ENCODE measurements around the gene TOGARAM2.

TOGARAM2 gene

GRCh38 chr2:29024882-29025430 is 43.9 kb downstream of the TOGARAM2 start:
- DNase-seq = no peak

DNA sequence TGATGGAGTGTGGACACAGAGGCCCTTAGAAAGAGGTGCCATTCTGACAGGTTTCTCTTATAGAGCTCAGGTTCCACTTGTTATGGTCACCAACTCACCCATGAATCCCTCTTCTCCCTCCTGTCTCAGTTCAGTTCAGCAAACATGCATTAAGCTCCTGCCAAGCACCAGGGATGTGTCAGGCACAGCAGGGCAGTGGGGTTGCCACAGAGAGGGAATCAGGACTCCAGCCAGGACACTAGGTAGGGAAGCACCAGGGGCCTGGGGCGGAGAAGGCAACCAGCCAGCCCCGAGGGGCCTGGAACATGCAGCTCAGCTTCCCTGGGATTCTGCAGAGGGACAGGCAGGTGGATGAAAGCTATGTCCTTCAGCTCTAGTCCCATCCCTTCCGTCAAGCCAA is 44.6 kb downstream of the TOGARAM2 start:
- no peak for DNase-seq

GRCh38 chr2:29031046-29031445 is 49.9 kb downstream of the TOGARAM2 start:
- DNase-seq = no peak

GRCh38 chr2:29032189-29032588 is 51.1 kb downstream of the TOGARAM2 start:
- DNase-seq = no peak

DNA sequence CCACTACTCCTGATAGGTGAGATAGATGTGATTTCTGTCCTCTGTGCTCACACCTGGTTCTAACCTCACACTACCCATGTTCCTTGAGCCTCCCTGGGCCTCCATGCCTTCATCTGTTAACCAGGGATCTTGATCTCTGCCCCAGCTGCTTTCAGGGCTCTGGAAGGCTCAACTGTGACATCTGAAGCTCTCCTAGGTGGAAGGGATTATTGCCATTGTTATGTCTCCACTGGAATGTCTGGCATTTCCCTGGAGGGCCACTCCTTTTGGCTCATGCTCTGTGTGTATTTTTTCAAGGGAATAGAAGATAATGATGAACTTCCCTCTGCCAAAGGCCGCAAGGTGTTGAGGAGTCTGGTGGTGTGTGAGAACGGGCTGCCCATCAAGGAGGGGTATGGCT is 52.1 kb downstream of the TOGARAM2 start:
- DNase-seq = no peak

DNA sequence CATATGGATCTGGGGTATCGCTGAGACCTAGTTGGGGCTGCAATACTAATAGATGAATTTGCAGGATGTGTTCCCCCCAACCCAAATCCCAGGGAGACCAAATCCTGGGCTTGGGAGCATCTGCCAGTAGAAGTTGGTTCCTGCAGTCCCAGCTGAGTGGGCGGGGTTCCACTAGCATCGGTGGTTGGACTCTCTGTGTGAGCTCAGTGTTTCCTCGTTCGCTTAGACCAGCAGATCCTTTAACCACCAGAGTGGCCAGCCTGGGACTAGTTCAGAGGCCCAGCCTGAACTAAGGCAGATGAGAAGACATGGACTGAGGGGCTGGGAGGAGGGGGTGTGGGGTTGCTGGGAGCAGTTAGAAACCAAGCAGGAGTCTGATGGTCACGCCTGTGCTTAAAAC is 52.6 kb downstream of the TOGARAM2 start:
- DNase-seq = no peak

DNA sequence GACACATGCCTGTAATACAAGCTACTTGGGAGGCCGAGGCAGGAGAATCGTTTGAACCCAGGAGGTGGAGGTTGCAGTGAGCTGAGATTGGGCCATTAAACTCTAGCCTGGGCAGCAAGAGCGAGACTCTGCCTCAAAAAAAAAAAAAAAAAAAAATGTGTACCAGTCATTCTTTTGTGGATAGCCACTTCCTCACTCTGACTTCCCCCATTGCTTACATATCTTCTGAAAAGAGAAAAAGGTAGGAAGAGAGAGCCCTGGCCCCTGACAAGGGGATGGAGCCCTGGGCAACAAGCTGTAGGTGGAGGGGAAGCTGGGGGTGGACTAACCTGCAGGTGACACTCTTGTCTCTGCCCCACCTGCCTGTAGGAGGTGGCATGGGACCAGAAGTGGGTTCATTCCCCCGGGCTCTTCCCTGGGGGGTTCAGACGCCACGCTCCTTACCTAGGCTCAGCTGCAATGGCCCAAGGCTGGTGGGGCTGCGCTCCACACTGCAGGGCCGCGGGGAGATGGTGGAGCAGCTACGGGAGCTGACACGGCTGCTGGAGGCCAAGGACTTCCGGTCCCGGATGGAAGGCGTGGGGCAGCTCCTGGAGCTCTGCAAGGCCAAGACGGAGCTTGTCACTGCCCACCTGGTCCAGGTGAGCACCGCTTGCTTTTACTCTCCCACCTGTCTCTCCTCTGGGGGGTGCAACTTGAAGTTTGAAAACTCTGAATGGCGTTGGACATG is 54.1 kb downstream of the TOGARAM2 start:
- DNase-seq = no peak

GRCh38 chr2:29039718-29040480 is 58.8 kb downstream of the TOGARAM2 start:
- DNase-seq = no peak

GRCh38 chr2:29040552-29040951 is 59.5 kb downstream of the TOGARAM2 start:
- DNase-seq = no peak

DNA sequence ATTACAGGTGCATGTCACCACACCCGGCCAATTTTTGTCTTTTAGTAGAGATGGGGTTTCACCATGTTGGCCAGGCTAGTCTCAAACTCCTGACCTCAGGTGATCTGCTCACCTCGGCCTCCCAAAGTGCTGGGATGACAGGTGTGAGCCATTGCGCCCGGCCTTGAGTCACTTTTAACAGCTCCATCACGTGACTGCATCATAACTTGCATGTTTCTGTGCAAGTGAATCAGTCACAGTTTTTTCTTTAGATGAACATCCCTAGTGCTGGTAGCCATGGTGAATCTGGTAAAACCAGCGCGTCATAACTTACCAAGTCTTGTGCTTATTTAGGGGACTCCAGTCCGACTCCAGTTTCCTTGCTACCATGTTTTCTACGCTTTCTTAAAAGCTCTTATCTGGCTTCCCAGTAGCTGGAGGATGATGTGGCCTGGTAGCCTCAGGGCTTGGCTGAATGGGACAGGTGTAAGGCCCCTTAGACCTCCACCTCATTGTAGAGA is 60.1 kb downstream of the TOGARAM2 start:
- no peak for DNase-seq

DNA sequence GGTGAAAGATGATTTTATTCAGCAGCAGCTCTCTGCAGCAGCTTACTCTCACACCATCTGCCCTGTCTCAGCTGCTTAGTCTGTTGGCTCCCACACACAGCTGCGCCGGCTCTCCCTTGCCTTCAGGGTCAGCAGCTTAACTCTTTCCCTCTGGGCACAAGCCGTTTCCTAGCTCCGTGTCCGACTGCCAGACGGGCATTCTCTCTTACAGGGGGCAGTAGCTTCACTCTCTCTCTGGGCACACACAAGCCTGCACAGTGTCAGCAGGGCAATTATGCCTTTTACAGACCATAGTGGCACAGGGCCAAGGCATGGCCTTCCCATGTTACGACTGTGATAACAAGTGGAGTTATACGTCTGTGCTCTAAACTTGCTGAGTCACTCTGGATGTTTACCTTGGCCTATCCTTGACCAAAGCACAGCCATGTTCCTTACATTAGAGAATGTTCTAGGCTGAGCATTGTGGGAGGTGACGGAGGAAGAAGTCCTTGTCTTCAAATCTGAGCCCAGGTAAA is 61.5 kb downstream of the TOGARAM2 start:
- peak; percentile 82 for DNase-seq

GRCh38 chr2:29044459-29044858 is 63.4 kb downstream of the TOGARAM2 start:
- no peak for DNase-seq

DNA sequence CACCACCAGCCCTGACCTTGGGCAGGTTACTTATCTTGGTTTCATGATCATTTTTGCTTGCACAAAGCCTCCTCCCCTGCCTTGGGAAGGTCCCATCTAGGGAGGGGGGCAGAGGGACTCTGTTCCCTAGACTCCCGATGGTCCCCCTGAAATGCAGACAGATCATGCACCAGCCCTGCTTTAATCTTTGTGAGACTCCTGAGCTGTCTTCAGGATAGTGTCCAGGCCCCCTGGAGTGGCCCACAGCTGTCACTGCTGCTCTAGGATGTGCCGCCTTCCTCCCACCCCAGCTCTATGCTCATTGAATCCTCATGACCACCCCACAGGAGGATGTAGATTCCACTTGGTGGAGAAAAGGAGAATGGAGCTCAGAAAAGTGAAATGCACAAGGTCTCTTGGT is 65.2 kb downstream of the TOGARAM2 start:
- DNase-seq = no peak

DNA sequence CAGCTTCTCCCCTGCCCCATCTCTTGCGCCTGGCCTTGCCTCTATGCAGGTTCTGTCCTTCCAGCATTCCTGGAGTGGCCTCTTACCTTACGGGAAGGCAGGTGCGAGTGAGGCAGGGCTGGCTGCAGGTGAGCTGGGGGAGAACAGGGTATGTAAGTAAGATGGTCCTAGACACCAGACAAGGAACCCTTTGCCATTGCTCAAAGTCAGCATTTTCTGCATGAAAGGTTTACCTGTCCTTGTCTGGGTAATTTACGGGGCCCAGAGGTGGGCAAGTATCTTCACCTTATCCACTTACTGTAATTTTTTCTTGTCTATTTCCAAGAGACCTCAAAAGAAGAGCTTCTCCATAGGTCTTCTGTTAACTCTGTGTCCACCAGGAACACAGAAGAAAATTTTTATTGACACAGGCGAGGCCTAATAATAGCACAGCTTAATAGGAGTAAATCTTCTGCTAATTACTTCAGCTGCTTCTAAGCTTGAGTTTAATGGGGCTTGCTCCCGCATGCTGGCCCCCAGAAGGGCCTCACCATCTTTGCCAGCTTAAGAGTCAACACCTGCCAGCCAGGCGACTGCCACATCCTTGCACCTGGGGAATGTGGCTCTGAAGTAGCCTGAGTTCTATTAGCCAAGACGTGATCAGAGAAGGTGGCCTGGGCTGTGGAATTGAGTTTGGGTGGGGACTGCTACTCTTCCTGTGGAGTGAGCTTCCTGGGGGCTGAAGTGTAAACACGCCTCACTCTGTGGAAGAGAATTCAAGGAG is 66.2 kb downstream of the TOGARAM2 start:
- no peak for DNase-seq

- no peak for DNase-seq
Observed at GRCh38 chr2:29050591-29050990, 69.5 kb downstream of the TOGARAM2 start.

DNA sequence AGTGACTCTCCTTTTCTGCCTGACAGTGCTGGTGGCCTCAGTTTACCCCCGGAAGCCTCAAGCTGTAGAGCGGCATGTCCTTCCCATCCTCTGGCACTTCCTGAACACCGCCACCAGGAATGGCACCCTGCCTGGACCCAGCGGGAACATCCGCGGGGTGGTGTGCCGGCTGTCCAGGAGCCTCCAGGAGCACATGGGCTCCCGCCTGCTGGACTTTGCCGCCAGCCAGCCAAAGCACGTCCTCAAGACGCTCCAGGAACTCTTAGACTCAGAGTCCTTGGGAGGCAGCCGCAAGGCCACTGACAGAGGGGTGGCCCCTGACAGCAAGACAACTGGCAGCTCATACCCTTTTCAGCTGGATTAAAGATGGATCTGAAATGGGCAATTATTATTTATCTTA is 70.6 kb downstream of the TOGARAM2 start:
- DNase-seq = no peak

DNA sequence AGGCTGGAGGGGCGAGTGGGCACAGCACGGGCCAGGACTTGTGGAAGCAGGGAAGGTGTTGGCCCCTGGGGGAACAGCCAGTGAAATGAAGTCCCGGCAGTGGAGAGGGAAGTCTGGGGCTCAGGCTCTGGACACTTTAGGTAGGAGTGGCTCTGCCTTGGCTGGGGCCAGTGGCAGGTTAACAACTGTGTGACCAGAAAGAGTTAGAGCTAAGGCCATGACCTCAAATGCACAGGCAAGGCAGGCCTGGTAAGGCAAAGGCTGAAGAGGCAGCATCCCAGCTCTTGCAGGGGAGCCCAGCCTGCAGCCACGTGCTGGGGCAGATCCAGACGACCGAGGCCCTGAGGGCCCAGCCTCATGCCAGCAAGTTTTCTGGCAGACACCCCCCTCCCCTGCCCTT is 71.7 kb downstream of the TOGARAM2 start:
- no peak for DNase-seq

DNA sequence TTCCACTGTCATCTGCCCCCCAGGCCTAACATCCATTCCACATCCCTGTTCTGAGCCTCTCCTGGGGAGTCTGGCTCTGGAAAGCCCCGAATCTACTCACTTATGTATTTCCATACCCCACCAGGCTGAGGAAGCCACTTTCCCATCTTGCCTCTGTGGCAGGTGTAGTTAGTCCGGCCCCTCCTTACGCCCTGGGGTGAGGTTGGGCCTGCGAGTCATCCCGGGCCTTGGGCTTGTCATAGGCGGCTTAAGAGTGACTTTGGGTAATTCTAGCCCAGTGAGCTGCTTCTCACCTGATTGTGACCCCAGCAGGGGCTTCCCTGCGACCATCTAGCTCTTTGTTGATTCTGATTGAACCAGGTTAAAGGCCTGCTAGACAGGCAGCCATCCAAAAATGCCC is 72.1 kb downstream of the TOGARAM2 start:
- DNase-seq = no peak

DNA sequence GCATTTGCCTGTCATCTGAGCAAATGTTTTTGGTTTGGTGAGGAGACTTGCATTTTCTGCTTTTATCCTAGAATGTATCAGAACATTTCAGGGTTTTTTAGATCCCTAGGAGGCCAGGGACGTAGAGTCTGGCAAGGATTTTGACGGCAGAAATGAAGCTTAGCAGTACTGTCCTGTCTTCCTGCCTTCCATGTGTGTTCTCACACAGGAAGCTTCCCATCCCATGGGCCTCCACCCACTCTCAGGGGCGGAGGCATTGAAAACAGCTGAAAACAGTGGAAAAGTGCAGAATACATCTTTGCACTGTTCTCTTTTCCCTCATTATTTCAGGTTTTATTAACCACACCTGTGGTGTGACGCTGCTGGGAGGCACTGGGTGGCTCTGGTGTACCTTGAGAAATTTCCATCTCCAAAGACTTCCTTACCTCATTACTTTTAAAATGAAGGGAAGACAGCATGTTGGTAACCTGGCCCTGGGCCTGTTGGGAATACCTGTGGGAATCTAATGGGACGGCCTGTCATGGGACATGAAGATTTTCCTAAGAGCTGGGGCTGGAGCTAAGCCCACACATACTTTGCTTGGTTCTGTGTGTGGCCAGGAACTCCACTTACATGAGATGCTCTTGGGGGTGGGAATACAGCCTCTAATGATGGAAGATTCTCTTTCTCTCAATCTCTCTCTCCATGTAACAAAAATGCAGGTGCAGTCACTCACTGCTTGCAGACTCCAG is 72.7 kb downstream of the TOGARAM2 start:
- no peak for DNase-seq

GRCh38 chr2:29054430-29054829 is 73.3 kb downstream of the TOGARAM2 start:
- no peak for DNase-seq

DNA sequence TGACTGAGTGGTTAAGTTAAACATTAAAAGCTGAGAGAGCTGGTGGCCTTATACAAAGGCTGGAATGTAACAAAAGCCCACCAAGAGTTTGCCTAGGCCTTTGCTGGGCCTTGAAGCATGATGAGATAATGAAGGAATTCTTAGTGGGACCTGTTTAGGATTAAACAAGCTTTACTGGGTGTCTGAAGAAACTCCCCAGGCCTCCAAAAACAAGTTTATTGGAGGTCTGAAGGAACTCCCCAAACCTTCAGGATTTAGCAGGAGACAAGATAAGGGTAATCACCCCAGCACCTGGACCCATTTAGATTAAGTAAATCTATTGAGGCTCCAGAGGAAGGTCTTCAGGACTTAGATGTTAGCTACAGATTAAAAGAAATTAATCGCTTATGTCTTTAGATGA is 74.5 kb downstream of the TOGARAM2 start:
- no peak for DNase-seq

DNA sequence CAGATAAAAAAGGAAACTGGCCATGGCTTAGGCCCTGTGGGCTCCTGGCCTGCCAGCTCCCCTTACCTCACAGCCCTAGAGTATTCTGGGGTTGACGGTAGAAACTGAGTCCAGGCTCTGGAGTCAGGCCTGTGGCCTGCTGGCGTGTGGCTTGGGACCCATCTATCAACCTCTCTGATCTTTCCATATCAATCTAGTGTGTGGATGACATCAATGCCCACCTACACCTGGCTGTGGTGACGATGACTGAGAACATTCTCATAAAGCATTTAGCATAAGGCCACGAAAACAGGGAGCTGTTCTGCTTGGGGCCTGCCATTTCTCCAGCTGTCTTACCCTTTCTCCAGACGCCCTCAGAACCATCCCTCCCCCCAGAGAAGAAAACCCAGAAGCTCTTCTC is 75.4 kb downstream of the TOGARAM2 start:
- no peak for DNase-seq
